Upper lobe of right lung (tissue), 1 donor: Measurements from ENCODE around the gene TMEM192. TPM values are rescaled to one million over a fixed set of nuclear protein-coding genes. Genes with fewer than 3 reads are reported as not detected.

Source experiments
- ATAC-seq: fragments of 200-7000 bp; cut with Tn5 transposase; one replicate; pipeline ENCODE4 v1.9.1; 2020; ENCODE audit warnings: mild to moderate bottlenecking, moderate library complexity
- DNase-seq: peaks from one replicate; pipeline ENCODE4 v3.0.0-alpha.2; 2020
- H3K27ac ChIP-seq: fragments of 200-600 bp; one replicate; pipeline ENCODE4 v1.8.0; 2022
- H3K27me3 ChIP-seq: fragments of 200-600 bp; one replicate; pipeline ENCODE4 v1.8.0; 2022; ENCODE audit warnings: mild to moderate bottlenecking
- H3K36me3 ChIP-seq: fragments of 200-600 bp; one replicate; pipeline ENCODE4 v1.8.0; 2022
- H3K4me1 ChIP-seq: fragments of 200-600 bp; one replicate; pipeline ENCODE4 v1.8.0; 2022
- H3K4me3 ChIP-seq: fragments of 200-600 bp; one replicate; pipeline ENCODE4 v1.8.0; 2022; ENCODE audit warnings: mild to moderate bottlenecking
- H3K9me3 ChIP-seq: fragments of 200-600 bp; one replicate; pipeline ENCODE4 v1.8.0; 2022
- CTCF ChIP-seq: fragments of 200-600 bp; IDR thresholded peaks from one replicate; pipeline ENCODE4 v1.8.0; 2022; ENCODE audit warnings: antibody characterized with exemption
- intact Hi-C: fragments of 100-400 bp; cut with DNase I; formaldehyde crosslinking; loops from one replicate; pipeline ENCODE4 v1.11.0; 2022
- total RNA-seq: library from RNA; stranded (reverse); fragmentation: NEBNext Ultra II Directional; extraction: Animal tissue kit (Norgen Biotek cat#: 25700); gene quantifications from one replicate; pipeline ENCODE4 v1.2.1, GENCODE V29; 2021
- donor health status: DM: no; HTN: yes; CAD: no; lungs with severe emphysema.

The TMEM192 gene
- total RNA-seq, 1 donor from 2014 or later = 26.5 TPM

- Histone ChIP-seq H3K4me1 (no peaks in the 10 kb centered on the region), H3K4me3 (no peak overlapping the region), H3K27ac (no peak overlapping the region), H3K9me3 (no peaks in the 10 kb centered on the region), H3K27me3 (no peaks in the 10 kb centered on the region), H3K36me3 (no peaks in the 10 kb centered on the region)
- ATAC-seq (no peak), DNase-seq (no peak)
- intact Hi-C loops = no loop called here
- TF ChIP-seq CTCF = no peak
Observed at GRCh38 chr4:165151734-165152133, 39.1 kb upstream of the TMEM192 start.

DNA sequence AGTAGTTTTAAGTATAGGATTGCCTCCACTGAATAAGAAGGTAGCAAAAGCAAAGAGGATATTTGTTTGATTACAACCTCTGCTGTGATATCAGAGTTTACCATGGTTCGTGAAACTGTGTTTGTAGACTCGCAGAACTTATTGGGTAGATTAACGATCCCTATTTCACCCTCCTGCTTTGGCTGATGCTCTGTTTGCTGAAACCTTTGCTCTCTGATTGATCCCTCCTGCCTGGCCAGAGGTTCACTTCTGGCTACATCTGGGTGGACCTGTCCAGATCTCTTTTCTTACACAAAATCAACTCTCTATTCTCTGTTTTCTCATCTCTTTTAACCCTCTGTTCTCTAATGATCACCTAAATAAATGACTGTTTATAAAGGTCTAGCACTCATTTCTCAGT is 37.9 kb upstream of the TMEM192 start:
- DNase-seq = no peak
- Histone ChIP-seq H3K36me3 (no peaks in the 10 kb centered on the region), H3K4me1 (no peaks in the 10 kb centered on the region), H3K9me3 (no peaks in the 10 kb centered on the region), H3K27ac (no peak overlapping the region), H3K4me3 (no peak overlapping the region), H3K27me3 (no peaks in the 10 kb centered on the region)
- intact Hi-C loops = no loop called here
- TF ChIP-seq CTCF = no peak
- no peak for ATAC-seq

DNA sequence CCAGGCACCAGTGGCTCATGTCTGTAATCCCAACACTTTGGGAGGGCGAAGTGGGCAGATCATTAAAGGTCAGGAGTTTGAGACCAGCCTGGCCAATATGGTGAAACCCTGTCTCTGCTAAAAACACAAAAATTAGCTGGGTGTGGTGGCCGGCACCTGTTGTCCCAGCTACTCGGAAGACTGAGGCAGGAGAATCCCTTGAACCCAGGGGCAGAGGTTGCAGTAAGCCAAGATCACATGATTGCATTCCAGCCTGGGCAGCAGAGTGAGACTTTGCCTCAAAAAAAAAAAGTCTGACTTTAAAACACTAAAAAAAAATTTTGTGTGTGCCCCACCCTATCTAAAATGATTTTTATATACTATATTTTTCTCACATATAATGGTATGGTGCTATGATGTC is 26.2 kb upstream of the TMEM192 start:
- intact Hi-C loops = no loop called here
- no peaks in the 10 kb centered on the region for H3K4me1 ChIP-seq
- DNase-seq = no peak

GRCh38 chr4:165137205-165137604 is 24.5 kb upstream of the TMEM192 start:
- intact Hi-C loops = no loop called here
- Histone ChIP-seq H3K4me3 (no peak overlapping the region), H3K27me3 (no peaks in the 10 kb centered on the region), H3K36me3 (no peaks in the 10 kb centered on the region), H3K9me3 (no peaks in the 10 kb centered on the region), H3K27ac (no peak overlapping the region), H3K4me1 (no peaks in the 10 kb centered on the region)
- TF ChIP-seq CTCF = no peak
- DNase-seq = no peak
- no peak for ATAC-seq

More for the DNA sequence above, 26.2 kb upstream of the TMEM192 start:
- H3K4me3 ChIP-seq = no peak overlapping the region
- no peak for ATAC-seq
- H3K36me3 ChIP-seq = no peaks in the 10 kb centered on the region
- H3K27me3 ChIP-seq = no peaks in the 10 kb centered on the region
- no peak overlapping the region for H3K27ac ChIP-seq
- TF ChIP-seq CTCF = no peak
- H3K9me3 ChIP-seq = no peaks in the 10 kb centered on the region

- H3K9me3 ChIP-seq = no peaks in the 10 kb centered on the region
- no peak for ATAC-seq
Observed at GRCh38 chr4:165136529-165136928, 23.9 kb upstream of the TMEM192 start.

More at GRCh38 chr4:165136529-165136928, 23.9 kb upstream of the TMEM192 start:
- Histone ChIP-seq H3K4me1 (peaks cover 2% of the 10 kb centered on the region), H3K27me3 (no peaks in the 10 kb centered on the region), H3K36me3 (no peaks in the 10 kb centered on the region), H3K4me3 (no peak overlapping the region), H3K27ac (no peak overlapping the region)
- DNase-seq = no peak
- no peak for TF ChIP-seq CTCF
- intact Hi-C loops = no loop called here
